Measurements from ENCODE around the gene ZNF697.

GRCh38 chr1:119611701-119612113 lies 36.4 kb downstream of the ZNF697 start:
- peak; percentile 70 to 88 (median 84) for TF ChIP-seq CTCF (IDR thresholded peaks at IDR 0.05)
- no peak for TF ChIP-seq POLR2AphosphoS5 (IDR thresholded peaks at IDR 0.05)
- no peak for TF ChIP-seq POLR2A (IDR thresholded peaks at IDR 0.05)
- no peak for TF ChIP-seq EP300 (IDR thresholded peaks at IDR 0.05)
